ENCODE results near the gene FBXO48.
A peak's percentile ranks its signal among the peaks of the same experiment; 100 is the strongest.
"Not testable (repeated sequence)": the region's sequence is repeated elsewhere in the genome, so short reads cannot be mapped to it uniquely, and the experiment has no call there.

FBXO48 gene

DNA sequence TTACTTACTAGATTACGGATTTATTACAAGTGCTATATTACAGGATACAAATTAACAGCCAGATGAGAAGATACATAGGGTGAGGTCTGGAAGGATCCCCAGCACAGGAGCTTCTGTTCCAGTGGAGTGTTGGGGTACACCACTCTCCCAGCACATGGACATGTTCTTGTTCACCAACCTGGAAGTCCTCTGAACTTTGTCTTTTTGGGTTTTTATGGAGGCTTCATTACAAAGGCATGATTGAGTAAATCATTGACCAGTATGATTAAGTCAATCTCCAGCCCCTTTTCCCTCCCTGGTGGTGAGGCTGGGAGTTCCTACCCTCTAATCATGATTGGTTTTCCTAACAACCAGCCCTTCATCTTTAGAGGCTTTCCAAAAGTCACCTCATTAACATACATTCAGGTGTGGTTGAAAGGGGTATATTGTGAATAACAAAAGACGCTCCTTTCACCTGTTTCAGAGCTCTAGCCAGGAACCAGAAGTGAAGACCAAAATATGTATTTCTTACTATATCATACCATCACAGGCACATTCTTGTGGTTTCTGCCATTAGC is 38.6 kb upstream of the FBXO48 start:
- no peak overlapping the region for H3K27ac ChIP-seq
- no peak for TF ChIP-seq ZFX (IDR thresholded peaks at IDR 0.05)
- TF ChIP-seq, protein P1, sequence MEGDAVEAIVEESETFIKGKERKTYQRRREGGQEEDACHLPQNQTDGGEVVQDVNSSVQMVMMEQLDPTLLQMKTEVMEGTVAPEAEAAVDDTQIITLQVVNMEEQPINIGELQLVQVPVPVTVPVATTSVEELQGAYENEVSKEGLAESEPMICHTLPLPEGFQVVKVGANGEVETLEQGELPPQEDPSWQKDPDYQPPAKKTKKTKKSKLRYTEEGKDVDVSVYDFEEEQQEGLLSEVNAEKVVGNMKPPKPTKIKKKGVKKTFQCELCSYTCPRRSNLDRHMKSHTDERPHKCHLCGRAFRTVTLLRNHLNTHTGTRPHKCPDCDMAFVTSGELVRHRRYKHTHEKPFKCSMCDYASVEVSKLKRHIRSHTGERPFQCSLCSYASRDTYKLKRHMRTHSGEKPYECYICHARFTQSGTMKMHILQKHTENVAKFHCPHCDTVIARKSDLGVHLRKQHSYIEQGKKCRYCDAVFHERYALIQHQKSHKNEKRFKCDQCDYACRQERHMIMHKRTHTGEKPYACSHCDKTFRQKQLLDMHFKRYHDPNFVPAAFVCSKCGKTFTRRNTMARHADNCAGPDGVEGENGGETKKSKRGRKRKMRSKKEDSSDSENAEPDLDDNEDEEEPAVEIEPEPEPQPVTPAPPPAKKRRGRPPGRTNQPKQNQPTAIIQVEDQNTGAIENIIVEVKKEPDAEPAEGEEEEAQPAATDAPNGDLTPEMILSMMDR (conservative IDR thresholded peaks at IDR 0.05), result no peak

DNA sequence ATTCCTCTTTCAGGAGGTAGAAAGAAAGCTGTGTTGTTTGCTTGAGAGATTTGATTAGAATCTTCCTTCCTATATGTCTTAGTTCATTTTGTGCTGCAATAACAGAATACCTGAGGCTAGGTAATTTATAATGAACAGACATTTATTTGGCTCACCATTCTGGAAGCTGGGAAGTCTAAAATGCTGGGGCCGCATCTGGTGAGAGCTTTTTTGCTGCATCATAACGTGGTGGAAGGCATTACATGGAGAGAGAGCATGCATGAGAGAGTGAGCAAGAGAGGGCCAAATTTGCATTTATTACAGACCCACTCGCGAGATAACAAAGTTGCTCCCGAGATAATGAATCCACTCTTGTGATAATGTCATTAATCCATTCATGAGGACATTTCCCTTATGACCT is 34.7 kb upstream of the FBXO48 start:
- H3K27ac ChIP-seq, result no peak overlapping the region
- no peak for TF ChIP-seq ZFX (IDR thresholded peaks at IDR 0.05)
- TF ChIP-seq, protein P1 (conservative IDR thresholded peaks at IDR 0.05), result no peak

DNA sequence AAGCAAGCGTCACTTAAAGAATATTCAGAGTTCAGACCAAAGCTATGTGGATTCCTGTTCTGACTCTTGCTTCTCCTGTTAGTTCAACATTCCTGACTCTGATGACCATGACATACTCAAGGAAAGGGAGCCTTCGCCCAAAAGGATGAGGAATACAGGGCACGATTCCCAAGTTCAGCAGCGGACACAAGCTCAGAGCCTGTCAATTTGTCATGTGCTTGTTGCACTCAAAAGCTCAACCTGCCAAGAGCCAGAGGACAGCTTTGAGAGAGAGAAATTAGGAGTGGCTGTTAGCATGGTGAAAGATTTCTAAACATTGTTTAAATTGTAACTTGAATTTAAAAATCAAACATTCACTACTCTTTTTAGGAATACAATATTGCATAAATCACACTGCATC is 33.6 kb upstream of the FBXO48 start:
- TF ChIP-seq, protein P1 (conservative IDR thresholded peaks at IDR 0.05), result no peak
- TF ChIP-seq ZFX (IDR thresholded peaks at IDR 0.05), result no peak
- no peak overlapping the region for H3K27ac ChIP-seq

DNA sequence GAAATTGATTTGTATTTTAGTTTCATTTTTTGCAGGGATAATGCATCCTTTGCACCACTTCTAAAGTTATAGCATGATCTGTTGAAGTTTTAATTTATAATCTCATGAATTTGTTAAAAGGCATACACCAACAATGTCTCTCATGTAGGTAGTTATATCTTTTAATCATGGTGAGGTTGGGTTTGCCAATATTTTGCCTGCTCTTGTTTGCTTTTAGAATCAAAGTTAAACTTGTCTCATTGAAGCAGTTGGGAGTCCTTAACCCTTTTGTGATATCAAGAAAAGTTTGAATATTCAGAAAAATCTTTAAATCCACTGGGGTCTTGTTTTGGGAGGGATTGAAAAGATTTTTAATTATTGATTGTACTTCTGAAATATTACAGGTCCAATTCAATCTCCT is 32.0 kb upstream of the FBXO48 start:
- no peak overlapping the region for H3K27ac ChIP-seq
- TF ChIP-seq, protein P1 (conservative IDR thresholded peaks at IDR 0.05), result no peak
- TF ChIP-seq ZFX (IDR thresholded peaks at IDR 0.05), result no peak

DNA sequence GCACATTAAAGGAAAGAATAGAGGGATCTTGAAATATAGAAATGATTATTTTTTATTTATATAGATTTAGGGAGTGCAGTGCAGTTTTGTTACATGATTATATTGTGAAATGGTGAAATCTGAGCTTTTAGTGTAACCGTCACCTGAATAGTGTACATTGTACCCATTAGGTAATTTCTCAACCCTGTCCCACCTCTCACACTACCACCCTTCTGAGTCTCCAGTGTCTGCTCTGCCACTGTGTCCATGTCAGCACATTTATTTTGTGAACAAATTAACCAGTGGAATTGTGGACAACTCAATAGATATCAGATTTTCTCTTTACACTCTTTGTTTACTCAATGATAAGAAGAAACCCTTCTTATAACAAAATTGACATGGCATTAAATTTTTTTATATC is 24.5 kb upstream of the FBXO48 start:
- H3K27ac ChIP-seq, result no peak overlapping the region
- no peak for TF ChIP-seq ZFX (IDR thresholded peaks at IDR 0.05)
- TF ChIP-seq, protein P1 (conservative IDR thresholded peaks at IDR 0.05), result no peak

DNA sequence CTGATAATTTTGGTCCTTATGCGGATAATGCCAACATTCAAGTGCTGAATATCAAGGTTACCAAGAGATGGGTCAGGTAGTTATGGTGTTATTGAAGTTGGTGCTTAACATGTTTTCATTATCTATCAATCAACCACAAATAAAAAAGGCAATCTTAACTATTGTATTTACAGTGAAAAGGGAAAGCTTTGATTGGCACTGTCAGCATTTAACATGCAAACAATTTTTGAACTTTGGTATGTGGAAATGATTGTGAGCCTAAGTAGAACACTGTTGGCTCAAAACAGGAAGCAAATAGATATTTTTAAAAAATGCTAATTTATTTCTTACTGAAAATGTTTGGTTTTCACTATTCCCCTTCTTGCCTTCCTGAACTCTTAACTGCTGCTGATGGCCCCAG is 22.2 kb upstream of the FBXO48 start:
- no peak overlapping the region for H3K27ac ChIP-seq
- TF ChIP-seq, protein P1 (conservative IDR thresholded peaks at IDR 0.05), result no peak
- TF ChIP-seq ZFX (IDR thresholded peaks at IDR 0.05), result no peak

DNA sequence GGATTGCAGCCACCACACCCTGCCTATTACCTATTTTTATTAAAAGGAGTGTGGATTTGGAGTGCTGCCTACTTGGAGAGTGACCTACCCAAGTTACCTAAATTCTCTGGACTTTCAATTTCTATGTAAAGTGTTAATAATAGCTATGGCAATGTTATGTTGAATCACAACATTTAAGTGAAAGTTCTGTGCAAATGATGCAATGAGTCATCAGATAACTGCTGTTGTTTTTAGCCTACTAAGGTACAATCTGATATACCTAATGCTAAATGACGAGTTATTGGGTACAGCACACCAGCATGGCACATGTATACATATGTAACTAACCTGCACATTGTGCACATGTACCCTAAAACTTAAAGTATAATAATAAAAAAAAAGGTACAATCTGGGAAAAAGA is 21.5 kb upstream of the FBXO48 start:
- H3K27ac ChIP-seq, result not testable (repeated sequence)

DNA sequence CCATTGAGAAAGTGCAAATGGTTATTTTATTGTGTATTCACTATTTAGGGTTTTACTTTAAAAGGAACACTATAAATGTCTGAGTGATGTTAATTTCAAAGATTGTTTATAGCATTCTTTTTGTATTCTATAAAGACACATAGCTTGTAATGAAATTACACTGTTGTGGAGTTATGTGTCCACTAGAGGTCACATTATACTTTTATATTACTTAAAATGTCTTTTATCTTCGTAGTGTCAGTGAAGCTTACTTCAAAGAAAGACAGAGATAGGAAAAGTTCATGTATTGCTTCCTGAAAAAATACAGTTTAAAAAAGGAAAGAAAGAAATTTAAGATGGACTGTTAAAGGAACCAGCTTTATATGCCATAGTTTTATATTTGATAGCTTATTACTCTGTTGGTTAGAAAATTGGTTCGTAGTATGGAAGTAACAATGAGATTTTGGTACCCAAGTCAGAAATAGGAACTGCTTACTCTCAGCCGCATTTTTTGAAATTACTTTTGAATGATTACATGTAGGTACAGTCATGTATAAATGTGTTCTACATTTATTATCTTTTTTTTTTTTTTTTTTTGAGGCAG is 20.8 kb upstream of the FBXO48 start:
- no peak overlapping the region for H3K27ac ChIP-seq
- TF ChIP-seq, protein P1 (conservative IDR thresholded peaks at IDR 0.05), result peak; percentile 47
- no peak for TF ChIP-seq ZFX (IDR thresholded peaks at IDR 0.05)

Measured in C4-2B (cell line).